Loucy (cell line): ENCODE results near the gene ABI3.

Experiments used
- H2AFZ ChIP-seq: fragments of 200-600 bp; sonication (generic); 2 replicates; pipeline ENCODE4 v1.6.0; 2016; ENCODE audit warnings: antibody characterized with exemption, mild to moderate bottlenecking, low read length, moderate library complexity
- H3F3A ChIP-seq: fragments of 200-600 bp; 2 replicates; pipeline ENCODE4 v1.6.0; 2016; ENCODE audit warnings: antibody characterized with exemption, low read depth, mild to moderate bottlenecking
- H3K27me3 ChIP-seq: fragments of 200-600 bp; sonication (generic); 2 replicates; pipeline ENCODE4 v1.6.1; 2014; ENCODE audit warnings: low read length, mild to moderate bottlenecking; ENCODE audit not compliant: insufficient read depth, poor library complexity, severe bottlenecking
- H3K36me3 ChIP-seq: fragments of 200-600 bp; sonication (generic); 2 replicates; pipeline ENCODE4 v1.6.1; 2016; ENCODE audit warnings: low read length; ENCODE audit not compliant: insufficient read depth
- H3K4me1 ChIP-seq: fragments of 200-600 bp; sonication (generic); 2 replicates; pipeline ENCODE4 v1.5.1; 2014; ENCODE audit warnings: low read length, mild to moderate bottlenecking; ENCODE audit not compliant: insufficient read depth, poor library complexity, severe bottlenecking
- H3K4me2 ChIP-seq: fragments of 200-600 bp; sonication (generic); 2 replicates; pipeline ENCODE4 v1.6.0; 2014; ENCODE audit warnings: antibody characterized with exemption, low read length, low read depth, mild to moderate bottlenecking; ENCODE audit not compliant: poor library complexity, severe bottlenecking
- H3K4me3 ChIP-seq: fragments of 200-600 bp; sonication (generic); 2 replicates; pipeline ENCODE4 v1.5.1; 2014; ENCODE audit warnings: low read length, mild to moderate bottlenecking, mixed read lengths; ENCODE audit not compliant: poor library complexity, severe bottlenecking
- H3K79me2 ChIP-seq: fragments of 200-600 bp; sonication (generic); 2 replicates; pipeline ENCODE4 v1.6.1; 2014; ENCODE audit warnings: low read length; ENCODE audit not compliant: insufficient read depth
- H3K9ac ChIP-seq: fragments of 200-600 bp; sonication (generic); 2 replicates; pipeline ENCODE4 v1.6.0; 2014; ENCODE audit warnings: mild to moderate bottlenecking, low read depth, low read length, moderate library complexity; ENCODE audit not compliant: poor library complexity, severe bottlenecking
- H3K9me2 ChIP-seq: fragments of 200-600 bp; sonication (generic); replicated peaks from 2 replicates; pipeline ENCODE4 v1.6.1; 2016; ENCODE audit warnings: low read depth, low read length, mixed read lengths
- H3K9me3 ChIP-seq: fragments of 200-600 bp; sonication (generic); 2 replicates; pipeline ENCODE4 v1.6.1; 2014; ENCODE audit warnings: mild to moderate bottlenecking, antibody characterized with exemption, low read length, low read depth; ENCODE audit not compliant: insufficient read depth
- H4K20me1 ChIP-seq: fragments of 200-600 bp; sonication (generic); 2 replicates; pipeline ENCODE4 v1.6.0; 2014; ENCODE audit warnings: antibody characterized with exemption, low read length, mild to moderate bottlenecking; ENCODE audit not compliant: insufficient read depth, poor library complexity, severe bottlenecking
- CTCF ChIP-seq: fragments of 200-600 bp; sonication (generic); conservative IDR thresholded peaks from 2 replicates; pipeline ENCODE4 v1.5.1; 2014; ENCODE audit warnings: mild to moderate bottlenecking, antibody characterized with exemption, low read length
- EZH2phosphoT487 ChIP-seq: fragments of 200-600 bp; IDR thresholded peaks from 2 replicates; pipeline ENCODE4 v1.6.1; 2018; ENCODE audit warnings: antibody characterized with exemption, mild to moderate bottlenecking, moderate library complexity, borderline replicate concordance

ABI3 gene

GRCh38 chr17:49230636-49231562, 20.4 kb downstream of the ABI3 start, which contains the start of gene PHOSPHO1:
PHOSPHO1 (minus strand) TSS chr17:49230787; CDS start chr17:49226691, 4,096 bp downstream.
- H3K9me3 ChIP-seq, result no peaks in the 10 kb centered on the region
- peak within 1 kb of the TSS; percentile 52 for H3K9ac ChIP-seq
- peak within 1 kb of the TSS; percentile 86 for H3K4me2 ChIP-seq
- no peaks in the 10 kb centered on the region for H3K36me3 ChIP-seq
- H3K4me3 ChIP-seq, result peak within 1 kb of the TSS; percentile 73
- no peaks in the 10 kb centered on the region for H3K9me2 ChIP-seq
- H4K20me1 ChIP-seq, result no peaks in the 10 kb centered on the region
- no peaks in the 10 kb centered on the region for H3K27me3 ChIP-seq
- no peak for TF ChIP-seq EZH2phosphoT487
- no peak for TF ChIP-seq CTCF
- peaks cover 8% of the 10 kb centered on the region for H3K4me1 ChIP-seq
- no peaks in the 10 kb centered on the region for H3K79me2 ChIP-seq
- H2AFZ ChIP-seq, result peak within 1 kb of the TSS; percentile 77
- no peaks in the 10 kb centered on the region for H3F3A ChIP-seq

GRCh38 chr17:49231563-49231894, 21.0 kb downstream of the ABI3 start:
- Histone ChIP-seq H4K20me1 (no peaks in the 10 kb centered on the region), H3K36me3 (no peaks in the 10 kb centered on the region), H3K4me1 (peaks cover 8% of the 10 kb centered on the region), H3K27me3 (no peaks in the 10 kb centered on the region), H3F3A (no peaks in the 10 kb centered on the region), H3K9me2 (no peaks in the 10 kb centered on the region), H3K9me3 (no peaks in the 10 kb centered on the region), H3K4me2 (peak overlapping the region; percentile 86), H3K9ac (no peak overlapping the region), H3K79me2 (no peaks in the 10 kb centered on the region), H3K4me3 (peak overlapping the region; percentile 73), H2AFZ (peak overlapping the region; percentile 77; the same call in 1 of the 2 replicates)
- no peak for TF ChIP-seq CTCF
- no peak for TF ChIP-seq EZH2phosphoT487

- H3F3A ChIP-seq, result no peaks in the 10 kb centered on the region
- H4K20me1 ChIP-seq, result no peaks in the 10 kb centered on the region
- H3K27me3 ChIP-seq, result no peaks in the 10 kb centered on the region
- no peaks in the 10 kb centered on the region for H3K79me2 ChIP-seq
- no peaks in the 10 kb centered on the region for H3K36me3 ChIP-seq
- no peak overlapping the region for H3K9ac ChIP-seq
- no peak overlapping the region for H2AFZ ChIP-seq
- no peaks in the 10 kb centered on the region for H3K9me3 ChIP-seq
- H3K4me2 ChIP-seq, result no peak overlapping the region
- TF ChIP-seq EZH2phosphoT487, result no peak
- no peak for TF ChIP-seq CTCF
- H3K4me1 ChIP-seq, result peaks cover 8% of the 10 kb centered on the region
- no peaks in the 10 kb centered on the region for H3K9me2 ChIP-seq
- no peak overlapping the region for H3K4me3 ChIP-seq
These were observed 24.1 kb downstream of the ABI3 start for GRCh38 chr17:49234509-49235080.
